ENCODE measurements around the gene PLEKHA4. TPM values are rescaled to one million over a fixed set of nuclear protein-coding genes. Genes with fewer than 3 reads are reported as not detected.

The PLEKHA4 gene
- total RNA-seq, 2 experiments from 2014 or later = 8.1 to 8.4 TPM

DNA sequence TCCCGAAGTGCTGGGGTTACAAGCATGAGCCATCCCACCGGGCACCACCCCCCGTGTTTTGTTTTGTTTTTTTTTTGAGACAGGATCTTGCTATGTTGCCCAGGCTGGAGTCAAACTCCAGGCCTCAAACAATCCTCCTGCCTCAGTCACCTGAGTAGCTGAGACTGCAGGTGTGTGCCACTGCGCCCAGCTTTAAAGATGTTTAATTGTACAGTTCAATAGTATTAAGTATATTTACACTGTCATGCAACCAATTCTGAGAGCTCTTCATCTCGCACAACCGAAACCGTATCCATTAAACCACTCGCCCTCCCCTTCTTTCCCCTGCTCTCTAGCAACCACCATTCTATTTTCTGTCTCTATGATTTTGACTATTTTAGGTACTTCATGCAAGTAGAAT, 47.3 kb upstream of the PLEKHA4 start:
- Histone ChIP-seq H3K36me3 (ENCODE audit: insufficient read depth, low read length) (peaks cover 53% of the 10 kb centered on the region), H2AFZ (ENCODE audit: low read length) (no peak overlapping the region), H3K4me2 (ENCODE audit: low read length) (no peak overlapping the region), H3K9me3 (ENCODE audit: low read length) (no peaks in the 10 kb centered on the region), H4K20me1 (ENCODE audit: insufficient read depth, low read length) (no peaks in the 10 kb centered on the region), H3K4me1 (ENCODE audit: insufficient read depth, low read length, poor library complexity, severe bottlenecking) (peaks cover 17% of the 10 kb centered on the region), H3K27ac (ENCODE audit: low read depth, low read length, poor library complexity, severe bottlenecking) (no peak overlapping the region), H3K4me3 (ENCODE audit: low read depth, low read length, poor library complexity, severe bottlenecking) (no peak overlapping the region), H3K9me2 (ENCODE audit: insufficient read depth, low read length) (no peaks in the 10 kb centered on the region), H3K79me2 (ENCODE audit: insufficient read depth, low read depth, low read length) (no peaks in the 10 kb centered on the region)
- ChIA-PET CTCF (ENCODE audit: unreplicated experiment) (no interaction called here), POLR2A (no interaction called here)
- DNase-seq (ENCODE audit: low spot score) = no peak
- intact Hi-C loops (cut with micrococcal nuclease; ENCODE audit: unreplicated experiment) = no loop called here
- BruUV-seq (replicated peaks) = no TSS peak
- TF ChIP-seq, protein P1, sequence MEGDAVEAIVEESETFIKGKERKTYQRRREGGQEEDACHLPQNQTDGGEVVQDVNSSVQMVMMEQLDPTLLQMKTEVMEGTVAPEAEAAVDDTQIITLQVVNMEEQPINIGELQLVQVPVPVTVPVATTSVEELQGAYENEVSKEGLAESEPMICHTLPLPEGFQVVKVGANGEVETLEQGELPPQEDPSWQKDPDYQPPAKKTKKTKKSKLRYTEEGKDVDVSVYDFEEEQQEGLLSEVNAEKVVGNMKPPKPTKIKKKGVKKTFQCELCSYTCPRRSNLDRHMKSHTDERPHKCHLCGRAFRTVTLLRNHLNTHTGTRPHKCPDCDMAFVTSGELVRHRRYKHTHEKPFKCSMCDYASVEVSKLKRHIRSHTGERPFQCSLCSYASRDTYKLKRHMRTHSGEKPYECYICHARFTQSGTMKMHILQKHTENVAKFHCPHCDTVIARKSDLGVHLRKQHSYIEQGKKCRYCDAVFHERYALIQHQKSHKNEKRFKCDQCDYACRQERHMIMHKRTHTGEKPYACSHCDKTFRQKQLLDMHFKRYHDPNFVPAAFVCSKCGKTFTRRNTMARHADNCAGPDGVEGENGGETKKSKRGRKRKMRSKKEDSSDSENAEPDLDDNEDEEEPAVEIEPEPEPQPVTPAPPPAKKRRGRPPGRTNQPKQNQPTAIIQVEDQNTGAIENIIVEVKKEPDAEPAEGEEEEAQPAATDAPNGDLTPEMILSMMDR (conservative IDR thresholded peaks at IDR 0.05; ENCODE audit: low read length) = no peak
- no peak for TF ChIP-seq EZH2phosphoT487 (IDR thresholded peaks at IDR 0.05; ENCODE audit: borderline replicate concordance, low read depth, low read length)

GRCh38 chr19:48914181-48914580, 45.8 kb upstream of the PLEKHA4 start:
- intact Hi-C loops (cut with micrococcal nuclease; ENCODE audit: unreplicated experiment) = no loop called here
- no TSS peak for BruUV-seq (replicated peaks)
- no peak for DNase-seq (ENCODE audit: low spot score)
- ChIA-PET POLR2A (interaction anchor here (0.6 kb wide), 1 partner anchor 28 kb away, joined by 3 read pairs; no protein-coding TSS in a partner anchor), CTCF (ENCODE audit: unreplicated experiment) (no interaction called here)
- Histone ChIP-seq H3K4me3 (ENCODE audit: low read depth, low read length, poor library complexity, severe bottlenecking) (no peak overlapping the region), H3K79me2 (ENCODE audit: insufficient read depth, low read depth, low read length) (no peaks in the 10 kb centered on the region), H3K9me3 (ENCODE audit: low read length) (no peaks in the 10 kb centered on the region), H3K4me2 (ENCODE audit: low read length) (no peak overlapping the region), H3K36me3 (ENCODE audit: insufficient read depth, low read length) (peaks cover 69% of the 10 kb centered on the region), H3K9me2 (ENCODE audit: insufficient read depth, low read length) (no peaks in the 10 kb centered on the region), H3K27ac (ENCODE audit: low read depth, low read length, poor library complexity, severe bottlenecking) (no peak overlapping the region), H2AFZ (ENCODE audit: low read length) (no peak overlapping the region), H3K4me1 (ENCODE audit: insufficient read depth, low read length, poor library complexity, severe bottlenecking) (peaks cover 21% of the 10 kb centered on the region), H4K20me1 (ENCODE audit: insufficient read depth, low read length) (no peaks in the 10 kb centered on the region)
- TF ChIP-seq, protein P1 (conservative IDR thresholded peaks at IDR 0.05; ENCODE audit: low read length) = no peak
- no peak for TF ChIP-seq EZH2phosphoT487 (IDR thresholded peaks at IDR 0.05; ENCODE audit: borderline replicate concordance, low read depth, low read length)

GRCh38 chr19:48913114-48913889, 44.9 kb upstream of the PLEKHA4 start:
- Histone ChIP-seq H2AFZ (ENCODE audit: low read length) (no peak overlapping the region), H3K27ac (ENCODE audit: low read depth, low read length, poor library complexity, severe bottlenecking) (no peak overlapping the region), H3K4me2 (ENCODE audit: low read length) (no peak overlapping the region), H3K4me1 (ENCODE audit: insufficient read depth, low read length, poor library complexity, severe bottlenecking) (peaks cover 17% of the 10 kb centered on the region), H3K79me2 (ENCODE audit: insufficient read depth, low read depth, low read length) (no peaks in the 10 kb centered on the region), H3K4me3 (ENCODE audit: low read depth, low read length, poor library complexity, severe bottlenecking) (no peak overlapping the region), H3K9me2 (ENCODE audit: insufficient read depth, low read length) (no peaks in the 10 kb centered on the region), H3K36me3 (ENCODE audit: insufficient read depth, low read length) (peaks cover 73% of the 10 kb centered on the region), H4K20me1 (ENCODE audit: insufficient read depth, low read length) (no peaks in the 10 kb centered on the region), H3K9me3 (ENCODE audit: low read length) (no peaks in the 10 kb centered on the region)
- intact Hi-C loops (cut with micrococcal nuclease; ENCODE audit: unreplicated experiment) = no loop called here
- DNase-seq (ENCODE audit: low spot score) = peak; percentile 63
- POLR2A ChIA-PET = no interaction called here
- CTCF ChIA-PET (ENCODE audit: unreplicated experiment) = no interaction called here
- BruUV-seq (replicated peaks) = no TSS peak
- TF ChIP-seq EZH2phosphoT487 (IDR thresholded peaks at IDR 0.05; ENCODE audit: borderline replicate concordance, low read depth, low read length) = no peak
- TF ChIP-seq, protein P1 (conservative IDR thresholded peaks at IDR 0.05; ENCODE audit: low read length) = no peak

Measured in OCI-LY7 (cell line).